Ishikawa (cell line): Measurements from ENCODE around the gene DENND1A.

ENCODE experiments used
- CEBPB ChIP-seq: IDR thresholded peaks from 2 replicates; pipeline ENCODE4 v1.6.1; 2012
- CREB1 ChIP-seq: IDR thresholded peaks from 2 replicates; pipeline ENCODE4 v1.6.1; 2012; ENCODE audit warnings: low read depth
- EGR1 ChIP-seq: IDR thresholded peaks from 2 replicates; pipeline ENCODE4 v1.6.1; 2012
- EP300 ChIP-seq: IDR thresholded peaks from 2 replicates; pipeline ENCODE4 v1.6.1; 2012; ENCODE audit warnings: borderline replicate concordance
- FOXM1 ChIP-seq: IDR thresholded peaks from 2 replicates; pipeline ENCODE4 v1.6.1; 2012; ENCODE audit warnings: low read depth, borderline replicate concordance
- NFIC ChIP-seq: IDR thresholded peaks from 2 replicates; pipeline ENCODE4 v1.6.1; 2012
- RAD21 ChIP-seq: IDR thresholded peaks from 2 replicates; pipeline ENCODE4 v1.6.1; 2012; ENCODE audit warnings: low read depth
- REST ChIP-seq: IDR thresholded peaks from 2 replicates; pipeline ENCODE4 v1.6.1; 2012; ENCODE audit warnings: low read depth, mild to moderate bottlenecking
- TAF1 ChIP-seq: IDR thresholded peaks from 2 replicates; pipeline ENCODE4 v1.6.1; 2012; ENCODE audit warnings: low read depth, mild to moderate bottlenecking
- TCF12 ChIP-seq: IDR thresholded peaks from 2 replicates; pipeline ENCODE4 v1.6.1; 2012; ENCODE audit warnings: low read depth
- TEAD4 ChIP-seq: IDR thresholded peaks from 2 replicates; pipeline ENCODE4 v1.6.1; 2012
- USF1 ChIP-seq: IDR thresholded peaks from 2 replicates; pipeline ENCODE4 v1.6.1; 2012
- YY1 ChIP-seq: IDR thresholded peaks from 2 replicates; pipeline ENCODE4 v1.6.1; 2012; ENCODE audit warnings: low read depth
- ZBTB7A ChIP-seq: IDR thresholded peaks from 2 replicates; pipeline ENCODE4 v1.6.1; 2012; ENCODE audit warnings: low read depth
- TF ChIP-seq, protein P1 (sequence below): IDR thresholded peaks from 2 replicates; pipeline ENCODE4 v1.6.1; 2012

DENND1A gene

DNA sequence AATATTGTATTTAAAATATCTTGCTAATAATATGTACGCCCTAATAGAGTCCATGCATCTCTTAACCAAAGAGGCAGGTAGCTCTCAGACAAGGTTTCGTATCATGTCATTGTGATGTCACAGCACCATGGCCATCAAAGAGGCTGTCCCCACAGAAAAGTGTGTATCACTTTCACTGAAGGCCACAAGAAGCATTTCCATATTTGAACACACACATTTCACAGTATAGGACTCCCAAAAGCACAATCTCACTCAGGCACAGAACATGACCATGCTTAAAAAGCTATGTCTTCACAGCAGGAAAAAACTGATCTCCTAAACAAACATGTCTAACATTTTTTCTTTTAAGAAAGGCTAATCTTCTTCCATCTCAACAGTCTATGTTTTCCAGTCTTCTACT is 133.8 kb downstream of the DENND1A start:
- TF ChIP-seq CEBPB (no peak), EP300 (no peak), YY1 (no peak), TEAD4 (no peak), NFIC (no peak), USF1 (no peak), REST (no peak), RAD21 (no peak), TCF12 (no peak), CREB1 (no peak), EGR1 (no peak), FOXM1 (no peak)
- TF ChIP-seq, protein P1, sequence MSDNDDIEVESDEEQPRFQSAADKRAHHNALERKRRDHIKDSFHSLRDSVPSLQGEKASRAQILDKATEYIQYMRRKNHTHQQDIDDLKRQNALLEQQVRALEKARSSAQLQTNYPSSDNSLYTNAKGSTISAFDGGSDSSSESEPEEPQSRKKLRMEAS = no peak

DNA sequence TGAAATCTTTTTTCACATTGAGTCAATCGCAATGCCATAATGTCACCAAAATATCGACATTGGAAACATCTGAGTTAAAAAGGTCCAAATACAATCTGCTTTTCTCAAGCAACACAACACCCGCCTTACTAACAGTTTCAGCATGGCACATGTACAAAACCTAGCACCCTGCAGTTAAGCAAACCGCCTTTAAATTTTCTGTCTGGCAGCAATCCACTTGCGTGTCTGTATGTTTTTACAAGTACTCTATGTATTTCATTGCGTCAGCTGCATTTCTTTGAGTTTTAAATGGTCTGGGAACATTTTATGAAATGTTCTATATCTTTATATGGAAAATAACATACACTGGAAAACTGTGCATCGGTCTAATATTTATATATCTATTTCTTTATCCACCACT is 134.6 kb downstream of the DENND1A start:
- TF ChIP-seq ZBTB7A = no peak
- TF ChIP-seq YY1 = no peak
- no peak for TF ChIP-seq TEAD4
- TF ChIP-seq TAF1 = no peak
- TF ChIP-seq CEBPB = no peak

GRCh38 chr9:123792501-123792900 is 137.4 kb downstream of the DENND1A start:
- TF ChIP-seq FOXM1 (no peak), EP300 (no peak), TCF12 (no peak), TAF1 (no peak), YY1 (no peak), CREB1 (no peak), TEAD4 (no peak), REST (no peak), USF1 (no peak), EGR1 (no peak), NFIC (no peak), RAD21 (no peak), ZBTB7A (no peak), CEBPB (no peak)
- TF ChIP-seq, protein P1 = no peak

DNA sequence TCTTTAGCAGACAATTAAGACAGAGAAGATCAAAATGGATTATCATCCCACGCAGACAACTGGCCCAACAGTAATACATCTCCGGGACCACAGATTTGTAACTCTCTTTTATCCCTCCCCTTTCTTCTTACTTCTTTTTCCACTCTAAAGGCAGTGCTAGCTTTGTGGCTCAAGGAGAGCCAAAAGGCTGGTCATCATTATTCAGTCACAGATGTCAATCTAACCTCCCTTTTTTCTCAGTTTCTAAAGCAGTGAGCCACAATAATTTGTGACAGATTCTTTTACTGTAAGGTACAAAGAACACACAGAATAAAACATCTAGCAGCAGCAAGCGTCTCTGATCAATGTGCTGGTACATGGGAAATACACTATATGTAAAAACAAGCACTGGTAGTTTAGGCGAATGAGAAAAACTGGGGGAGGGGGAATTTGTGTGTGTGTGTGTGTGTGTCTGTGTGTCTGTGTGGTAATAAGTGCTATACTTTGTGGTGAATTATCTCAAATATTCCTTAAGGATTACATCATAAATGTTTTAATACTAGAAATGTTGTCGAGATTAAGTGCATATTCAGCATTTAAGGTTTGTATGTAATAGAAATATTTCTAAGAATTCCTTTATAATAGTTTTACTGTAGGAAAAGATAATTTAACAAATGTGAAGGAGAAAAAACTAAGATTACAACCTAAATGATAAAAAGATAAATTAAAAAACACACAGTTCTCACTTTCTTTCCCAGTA is 140.2 kb downstream of the DENND1A start:
- no peak for TF ChIP-seq ZBTB7A
- no peak for TF ChIP-seq REST
- no peak for TF ChIP-seq CEBPB
- no peak for TF ChIP-seq EGR1
- TF ChIP-seq FOXM1 = no peak
- no peak for TF ChIP-seq RAD21
- no peak for TF ChIP-seq NFIC
- no peak for TF ChIP-seq TEAD4
- TF ChIP-seq EP300 = no peak
- no peak for TF ChIP-seq TAF1
- no peak for TF ChIP-seq YY1
- TF ChIP-seq, protein P1 = no peak
- TF ChIP-seq CREB1 = no peak
- no peak for TF ChIP-seq USF1
- TF ChIP-seq TCF12 = no peak
